Fibroblast of skin of left quadriceps (primary cell): ENCODE measurements around the gene CNTN4.

ENCODE experiments used
- DNase-seq, 2 experiments: peaks; one replicate each; pipeline ENCODE4 v3.0.0-alpha.2; 2013; ENCODE audit warnings: low read depth in 2 of 2

CNTN4 gene

GRCh38 chr3:2266606-2267005 lies 167.9 kb downstream of the CNTN4 start:
- no peak for DNase-seq

- DNase-seq: no peak
Observed at GRCh38 chr3:2268779-2269178, 170.1 kb downstream of the CNTN4 start.

- no peak for DNase-seq
Observed at GRCh38 chr3:2274526-2274925, 175.9 kb downstream of the CNTN4 start.

- DNase-seq: no peak
Observed at GRCh38 chr3:2283818-2284217, 185.2 kb downstream of the CNTN4 start.

- no peak for DNase-seq
Observed at GRCh38 chr3:2300938-2301337, 202.3 kb downstream of the CNTN4 start.

- DNase-seq: no peak
Observed at GRCh38 chr3:2301361-2301760, 202.7 kb downstream of the CNTN4 start.

GRCh38 chr3:2303566-2303965 lies 204.9 kb downstream of the CNTN4 start:
- DNase-seq: peak; percentile 1

- DNase-seq: no peak
Observed at GRCh38 chr3:2311022-2311421, 212.4 kb downstream of the CNTN4 start.

GRCh38 chr3:2317521-2317920 lies 218.9 kb downstream of the CNTN4 start:
- DNase-seq: no peak

GRCh38 chr3:2334921-2335320 lies 236.3 kb downstream of the CNTN4 start:
- DNase-seq: no peak

- DNase-seq: no peak
Observed at GRCh38 chr3:2343031-2343682, 244.5 kb downstream of the CNTN4 start.

- DNase-seq: no peak
Observed at GRCh38 chr3:2352134-2352762, 253.6 kb downstream of the CNTN4 start.

- DNase-seq: peak; percentile 44 to 51
Observed at GRCh38 chr3:2354702-2355101, 256.0 kb downstream of the CNTN4 start.

GRCh38 chr3:2356298-2356950 lies 257.8 kb downstream of the CNTN4 start:
- no peak for DNase-seq

GRCh38 chr3:2360815-2361214 lies 262.1 kb downstream of the CNTN4 start:
- no peak for DNase-seq

GRCh38 chr3:2362122-2362521 lies 263.5 kb downstream of the CNTN4 start:
- DNase-seq: no peak

GRCh38 chr3:2363854-2364253 lies 265.2 kb downstream of the CNTN4 start:
- no peak for DNase-seq

- DNase-seq: no peak
Observed at GRCh38 chr3:2370317-2370716, 271.7 kb downstream of the CNTN4 start.

GRCh38 chr3:2372306-2372705 lies 273.6 kb downstream of the CNTN4 start:
- peak; percentile 32 to 37 for DNase-seq

GRCh38 chr3:2375376-2375775 lies 276.7 kb downstream of the CNTN4 start:
- no peak for DNase-seq

GRCh38 chr3:2377281-2377680 lies 278.6 kb downstream of the CNTN4 start:
- no peak for DNase-seq

- no peak for DNase-seq
Observed at GRCh38 chr3:2390926-2391532, 292.4 kb downstream of the CNTN4 start.

GRCh38 chr3:2391896-2392295 lies 293.2 kb downstream of the CNTN4 start:
- DNase-seq: no peak
